Amniotic stem cell (primary cell): ENCODE measurements around the gene INF2.

Source experiments
- DNase-seq: peaks from one replicate; lab custom pipeline; 2025; lab: John Stamatoyannopoulos, UW

Gene INF2

GRCh38 chr14:104751539-104752422, 62.4 kb downstream of the INF2 start:
- no peak for DNase-seq

- no peak for DNase-seq
These were observed 63.0 kb downstream of the INF2 start for GRCh38 chr14:104752423-104752734.

DNA sequence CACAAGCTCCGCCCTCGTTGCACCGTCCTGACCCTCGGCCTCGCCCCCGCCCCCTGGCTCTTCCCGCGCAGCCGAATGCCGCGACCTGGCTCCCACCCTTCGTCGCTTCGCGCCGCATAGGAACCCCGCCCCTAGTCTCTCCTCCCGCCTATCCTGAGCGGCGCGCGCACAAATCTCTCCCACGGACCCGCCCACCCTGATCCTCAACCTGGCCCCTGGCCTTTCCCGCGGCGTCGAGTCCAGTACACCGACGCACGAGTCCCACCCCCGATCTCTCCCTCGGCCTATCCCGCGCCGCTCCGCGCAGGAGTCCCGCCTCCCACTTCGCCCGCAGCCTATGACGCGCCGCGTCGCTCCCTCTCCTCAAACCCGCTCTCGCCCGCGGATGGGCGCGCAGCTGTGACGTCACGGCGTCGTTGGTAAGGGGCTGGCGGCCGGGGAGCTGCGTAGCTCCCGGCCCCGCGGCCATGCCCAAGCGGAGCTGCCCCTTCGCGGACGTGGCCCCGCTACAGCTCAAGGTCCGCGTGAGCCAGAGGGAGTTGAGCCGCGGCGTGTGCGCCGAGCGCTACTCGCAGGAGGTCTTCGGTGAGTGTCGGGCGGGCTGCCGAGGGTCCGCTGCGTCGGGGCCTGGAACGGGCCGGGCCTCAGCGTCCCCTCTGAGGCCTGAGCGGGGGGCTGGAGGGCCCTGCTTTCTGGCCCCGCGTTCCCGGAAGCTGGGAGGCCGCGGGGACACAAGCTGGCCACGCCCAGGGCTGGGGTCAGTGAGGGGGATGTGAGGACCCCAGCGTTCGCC, 63.5 kb downstream of the INF2 start, which contains the start of gene SIVA1:
SIVA1 (plus strand) TSS at position 413 of the 793 bp plus-strand sequence; CDS start at position 468, 55 bp downstream.
- DNase-seq = peak; percentile 100

DNA sequence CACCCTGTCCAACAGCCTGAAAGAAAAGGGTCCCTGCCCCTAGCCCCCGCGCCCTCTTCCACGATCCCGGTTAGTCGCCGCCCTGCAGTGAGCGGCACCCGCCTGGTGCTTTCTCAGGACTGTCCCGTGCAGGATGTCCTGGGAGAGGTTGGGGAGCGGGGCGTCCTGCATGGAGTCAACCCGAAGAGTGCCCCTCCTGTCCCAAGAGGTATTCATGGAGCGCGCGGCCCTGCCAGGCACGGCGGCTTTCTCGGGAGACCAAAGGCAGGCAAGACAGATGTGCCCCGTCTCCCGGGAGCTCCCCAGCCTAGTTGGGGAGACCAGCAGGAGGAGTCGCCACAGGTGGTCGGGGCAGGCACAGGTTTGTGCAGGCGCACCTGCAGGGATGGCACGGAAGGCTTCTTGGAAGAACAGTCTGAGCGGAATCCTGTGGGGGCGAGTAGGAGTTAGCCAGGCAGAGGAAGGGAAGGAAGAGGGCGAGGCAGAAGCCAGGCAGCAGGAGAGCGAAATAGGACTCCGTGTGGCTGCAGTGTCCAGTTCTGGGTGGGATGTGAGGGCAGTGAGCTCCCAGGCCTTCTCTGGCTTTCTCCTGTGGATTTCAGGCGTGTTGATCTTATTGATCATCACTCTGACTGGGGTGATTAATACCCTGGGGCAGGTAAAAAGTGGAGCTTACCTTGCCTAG, 64.3 kb downstream of the INF2 start:
- no peak for DNase-seq

- no peak for DNase-seq
These were observed 64.9 kb downstream of the INF2 start for GRCh38 chr14:104754213-104754851.

DNA sequence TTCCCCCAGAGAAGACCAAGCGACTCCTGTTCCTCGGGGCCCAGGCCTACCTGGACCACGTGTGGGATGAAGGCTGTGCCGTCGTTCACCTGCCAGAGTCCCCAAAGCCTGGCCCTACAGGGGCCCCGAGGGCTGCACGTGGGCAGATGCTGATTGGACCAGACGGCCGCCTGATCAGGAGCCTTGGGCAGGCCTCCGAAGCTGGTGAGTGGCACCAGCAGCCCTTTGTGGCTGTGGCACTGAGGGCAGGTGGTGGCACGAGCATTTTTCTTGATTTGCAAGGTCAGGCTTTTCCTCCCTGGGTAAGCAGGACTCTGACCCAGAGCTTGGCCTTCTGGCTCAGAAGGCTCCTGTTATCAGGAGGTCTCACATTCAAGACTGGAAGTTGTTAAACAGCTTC, 66.2 kb downstream of the INF2 start:
- no peak for DNase-seq

DNA sequence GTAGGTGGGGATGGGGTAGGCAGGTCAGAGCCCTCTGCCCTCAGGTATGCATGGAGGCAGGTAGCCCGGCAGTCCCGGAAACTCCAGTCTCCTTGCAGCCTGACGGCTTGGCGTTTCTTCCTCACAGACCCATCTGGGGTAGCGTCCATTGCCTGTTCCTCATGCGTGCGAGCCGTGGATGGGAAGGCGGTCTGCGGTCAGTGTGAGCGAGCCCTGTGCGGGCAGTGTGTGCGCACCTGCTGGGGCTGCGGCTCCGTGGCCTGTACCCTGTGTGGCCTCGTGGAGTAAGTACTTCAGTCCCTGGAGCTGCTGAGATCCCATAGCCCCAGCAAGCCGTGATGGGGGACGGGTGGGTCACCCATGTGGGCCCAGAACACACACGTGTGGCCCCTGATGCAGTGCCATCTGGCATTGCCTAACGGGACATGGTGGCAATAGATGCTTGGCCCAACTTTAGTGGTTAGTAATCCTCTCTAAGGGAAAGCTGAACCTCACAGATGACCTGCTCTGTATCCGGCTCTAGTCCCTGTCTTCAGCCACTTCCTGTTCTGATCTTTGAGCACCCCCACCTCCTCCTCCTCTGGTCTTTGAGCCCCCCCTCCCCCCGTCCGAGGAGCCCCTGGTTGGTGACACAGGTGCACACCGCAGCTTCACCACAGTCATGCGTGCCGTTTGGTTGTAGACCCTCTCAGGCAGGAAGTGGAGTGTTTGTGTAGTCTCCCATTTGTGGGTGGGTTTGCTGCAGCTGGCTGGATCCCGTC, 67.2 kb downstream of the INF2 start:
- DNase-seq = no peak

DNA sequence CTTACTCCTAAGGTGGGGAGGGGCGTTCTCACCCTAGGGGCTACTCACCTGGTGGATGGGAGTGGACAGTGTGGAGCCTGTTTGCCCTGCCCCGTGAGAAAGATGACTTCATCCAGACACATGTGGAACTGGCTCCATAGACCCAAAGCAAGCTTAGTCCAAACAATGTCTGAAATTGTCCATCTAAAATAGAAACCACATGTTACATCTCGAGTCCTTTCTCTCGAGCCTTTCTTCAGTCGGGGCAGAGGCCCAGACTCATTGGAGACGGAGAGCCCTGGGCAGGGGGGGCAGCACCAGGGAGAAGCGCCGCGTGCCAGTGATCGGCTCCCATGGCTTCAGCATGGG, 67.8 kb downstream of the INF2 start:
- DNase-seq = no peak

GRCh38 chr14:104757681-104758392, 68.4 kb downstream of the INF2 start:
- DNase-seq = no peak

- DNase-seq = no peak
These were observed 69.9 kb downstream of the INF2 start for GRCh38 chr14:104758981-104759969.

DNA sequence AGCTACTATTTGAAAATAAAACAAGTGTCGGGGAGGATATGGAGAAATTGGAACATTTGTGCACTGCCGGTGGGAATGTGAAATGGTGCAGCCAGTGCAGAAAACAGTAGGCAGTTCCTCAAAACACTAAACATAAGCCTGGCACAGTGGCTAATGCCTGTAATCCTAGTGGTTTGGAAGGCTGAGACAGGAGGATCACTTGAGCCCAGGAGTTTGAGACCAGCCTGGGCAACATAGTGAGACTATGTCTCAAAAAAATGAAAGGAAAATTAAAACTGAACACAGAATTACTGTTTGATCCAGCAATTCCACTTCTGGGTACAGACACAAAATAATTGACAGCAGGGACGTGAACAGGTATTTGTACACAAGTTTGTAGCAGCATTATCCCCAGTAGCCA, 76.1 kb downstream of the INF2 start:
- no peak for DNase-seq

- no peak for DNase-seq
These were observed 76.9 kb downstream of the INF2 start for GRCh38 chr14:104766256-104766862.

DNA sequence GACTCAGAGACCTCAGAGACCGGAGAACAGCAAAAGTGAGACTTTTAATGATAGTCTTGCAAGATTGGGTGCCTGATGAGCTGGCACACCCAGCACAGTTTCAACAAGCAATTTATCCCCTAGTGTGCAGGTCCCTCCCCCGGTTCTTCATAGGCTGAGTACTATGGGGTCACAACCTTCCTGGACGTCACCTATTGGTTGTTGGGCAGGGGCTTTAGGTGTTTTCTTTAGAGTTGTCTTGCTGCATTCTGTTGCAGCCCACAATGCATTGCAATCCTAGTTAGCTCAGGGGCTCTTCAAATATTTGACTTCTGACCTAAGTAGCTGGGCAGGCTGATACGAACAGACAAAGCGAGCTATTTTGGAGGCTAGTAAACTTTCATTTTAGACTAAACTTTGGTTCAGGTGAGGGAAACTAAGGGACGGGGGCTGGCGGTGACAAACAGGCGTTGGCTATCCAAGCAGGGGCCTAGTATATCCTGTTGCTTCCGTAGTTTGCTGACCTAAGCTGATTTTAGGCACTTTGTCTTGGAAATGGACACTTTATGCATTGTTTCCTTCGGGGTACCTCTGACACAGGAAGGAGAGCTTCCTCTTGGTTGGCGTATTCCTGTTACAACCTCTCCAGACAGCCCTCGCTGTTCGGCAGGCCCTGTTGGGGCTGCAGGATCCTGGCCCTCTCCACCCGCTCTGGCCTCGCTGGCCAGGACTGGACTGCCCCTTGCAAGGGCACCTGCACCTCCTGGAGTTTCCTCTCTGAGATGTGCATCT, 77.6 kb downstream of the INF2 start:
- no peak for DNase-seq

GRCh38 chr14:104767634-104767918, 78.2 kb downstream of the INF2 start:
- DNase-seq = no peak

DNA sequence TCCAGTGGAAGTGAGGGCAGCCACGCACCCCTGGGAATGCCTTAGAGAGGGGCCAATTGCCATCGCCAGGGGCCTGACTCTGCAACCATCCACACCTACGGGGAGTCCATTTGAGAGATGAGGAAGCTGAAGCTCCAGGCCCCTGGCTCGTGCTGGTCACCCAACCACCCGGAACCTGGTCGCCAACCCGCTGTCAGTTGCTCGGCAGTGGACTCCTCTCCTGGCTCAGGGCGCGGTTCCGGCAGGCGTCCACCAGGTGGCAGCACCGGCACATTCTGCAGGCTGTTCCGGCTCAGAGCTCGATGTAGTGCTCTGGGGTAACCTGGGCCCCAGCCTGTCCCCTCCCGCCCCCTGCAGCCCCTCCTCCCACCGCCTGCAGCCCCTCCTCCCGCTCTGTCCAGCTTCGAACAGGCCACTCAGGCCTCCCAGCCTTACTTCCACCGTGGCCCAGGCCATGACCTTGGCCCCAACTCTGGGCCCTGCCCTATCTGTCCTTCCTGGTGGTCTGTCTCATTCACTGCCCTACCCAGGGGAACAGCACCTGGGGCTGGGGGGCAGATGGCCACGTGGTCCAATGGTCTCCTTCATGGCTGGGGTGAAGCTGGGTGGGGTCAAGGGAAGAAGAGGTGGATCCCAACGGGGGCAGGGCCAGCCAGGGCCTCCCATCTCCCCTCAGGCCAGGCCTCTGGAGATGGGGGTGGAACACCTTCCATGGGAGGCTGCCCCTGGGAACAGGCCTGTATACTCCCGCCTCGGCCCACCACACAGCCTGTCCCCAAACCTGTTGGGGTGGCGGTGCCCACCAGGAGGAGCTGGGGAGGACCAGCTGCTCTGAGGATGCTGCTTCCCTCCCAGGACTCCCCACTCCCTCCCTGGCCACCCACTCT, 79.3 kb downstream of the INF2 start:
- DNase-seq = peak; percentile 21

DNA sequence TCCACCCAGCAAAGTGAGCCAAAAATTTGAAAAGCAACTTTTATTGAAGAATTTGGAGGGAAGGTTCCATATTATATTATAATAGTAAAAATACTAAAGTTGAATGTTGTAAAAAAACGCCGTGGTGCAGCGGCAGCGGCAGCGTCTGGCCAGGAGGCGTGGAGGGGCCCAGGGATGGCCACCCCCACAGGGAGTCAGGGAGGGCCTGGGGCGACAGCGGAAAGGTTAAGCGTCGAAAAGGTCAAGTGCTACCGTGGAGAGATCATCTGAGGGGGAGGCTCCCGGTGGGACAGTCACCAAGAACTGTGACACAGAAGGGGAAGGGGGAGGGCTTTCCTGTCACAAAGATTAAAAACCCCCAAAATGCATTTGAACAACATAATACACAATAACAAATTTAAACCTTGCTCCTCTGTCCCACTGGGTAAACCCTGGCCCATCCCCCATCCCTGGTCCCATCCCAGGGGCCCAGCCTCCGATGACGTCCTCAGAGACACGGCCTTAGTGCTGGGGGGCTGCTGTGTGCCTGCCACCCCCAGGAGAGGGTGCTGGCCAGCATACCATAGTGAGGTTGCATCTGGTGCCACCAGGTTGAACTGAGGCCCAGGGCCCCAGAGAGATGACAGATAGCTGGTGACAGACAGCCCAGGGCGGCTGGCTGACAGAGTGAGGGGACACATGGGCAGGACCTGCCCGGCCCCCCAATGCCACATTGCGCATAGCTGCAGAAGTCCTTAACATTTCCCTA, 80.1 kb downstream of the INF2 start:
- no peak for DNase-seq

- DNase-seq = no peak
These were observed 80.7 kb downstream of the INF2 start for GRCh38 chr14:104770072-104770579.
